Breast epithelium (tissue), 3 donors: ENCODE measurements around the gene CREB3L1.

Experiments
- POLR2A ChIP-seq: fragments of 450-650 bp; IDR thresholded peaks from one replicate; pipeline ENCODE4 v1.6.1; 2016; ENCODE audit warnings: antibody characterized with exemption, mild to moderate bottlenecking, moderate library complexity
- POLR2AphosphoS5 ChIP-seq, 3 donors: sonication (generic); formaldehyde crosslinking; IDR thresholded peaks; one replicate each; pipeline ENCODE4 v1.6.1; 2017; ENCODE audit warnings: antibody characterized with exemption in 3 of 3

DNA sequence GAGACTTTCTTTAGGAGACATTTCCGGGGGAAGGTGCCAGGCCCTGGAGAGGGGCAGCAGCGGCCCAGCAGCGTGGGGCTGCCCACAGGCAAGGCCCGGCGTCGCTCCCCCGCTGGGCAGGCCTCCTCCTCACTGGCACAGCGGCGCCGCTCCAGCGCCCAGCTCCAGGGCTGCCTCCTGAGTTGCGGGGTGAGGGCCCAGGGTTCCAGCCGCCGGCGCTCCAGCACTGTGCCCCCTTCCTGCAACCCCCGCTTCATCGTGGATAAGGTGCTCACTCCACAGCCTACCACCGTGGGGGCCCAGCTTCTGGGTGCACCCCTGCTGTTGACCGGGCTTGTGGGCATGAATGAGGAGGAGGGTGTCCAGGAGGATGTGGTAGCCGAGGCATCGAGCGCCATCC is 88.8 kb downstream of the CREB3L1 start:
- no peak for TF ChIP-seq POLR2A
- TF ChIP-seq POLR2AphosphoS5 (IDR thresholded peaks at IDR 0.05), result no peak
